GM13977 (cell line): ENCODE results near the gene BTBD9.

Source experiments
- DNase-seq: peaks from one replicate; pipeline ENCODE4 v3.0.0; 2012; ENCODE audit warnings: low spot score
- CTCF ChIP-seq: IDR thresholded peaks from 2 replicates; pipeline ENCODE4 v1.5.1; 2012; ENCODE audit warnings: mild to moderate bottlenecking, control low read depth; ENCODE audit not compliant: insufficient read depth; ENCODE audit errors: extremely low read depth, missing control alignments
- in situ Hi-C: fragments of 300-500 bp; cut with MboI; formaldehyde crosslinking; loops from one replicate; pipeline ENCODE4 v1.12.0; 2022; ENCODE audit warnings: low sequenced_read_pairs, low pct_unique_long_range_greater_than_20kb, mixed read lengths, inconsistent platforms; ENCODE audit not compliant: unreplicated experiment

BTBD9 gene

GRCh38 chr6:38233161-38233791 lies 406.5 kb downstream of the BTBD9 start:
- DNase-seq, result no peak
- TF ChIP-seq CTCF, result no peak
- in situ Hi-C loops, result no loop called here

GRCh38 chr6:38225766-38226165 lies 414.0 kb downstream of the BTBD9 start:
- in situ Hi-C loops, result no loop called here
- no peak for TF ChIP-seq CTCF
- DNase-seq, result no peak

- no peak for DNase-seq
- in situ Hi-C loops, result no loop called here
- TF ChIP-seq CTCF, result no peak
Measured at GRCh38 chr6:38221251-38221650, 418.5 kb downstream of the BTBD9 start.

- in situ Hi-C loops, result no loop called here
- TF ChIP-seq CTCF, result no peak
- no peak for DNase-seq
Measured at GRCh38 chr6:38220069-38220723, 419.5 kb downstream of the BTBD9 start.

- in situ Hi-C loops, result no loop called here
- no peak for TF ChIP-seq CTCF
- DNase-seq, result no peak
Measured at GRCh38 chr6:38218235-38218634, 421.5 kb downstream of the BTBD9 start.

GRCh38 chr6:38216451-38216850 lies 423.3 kb downstream of the BTBD9 start:
- in situ Hi-C loops, result no loop called here
- no peak for DNase-seq

More at GRCh38 chr6:38216451-38216850, 423.3 kb downstream of the BTBD9 start:
- no peak for TF ChIP-seq CTCF
